GM19035 (cell line): ENCODE measurements around the gene MAP1S.
A peak's percentile ranks its signal among the peaks of the same experiment; 100 is the strongest.

Experiments used
- ATAC-seq: cut with Tn5 transposase; IDR thresholded peaks from one replicate; pipeline ENCODE4 v1.9.1; 2021; ENCODE audit not compliant: unreplicated experiment

Gene MAP1S

GRCh38 chr19:17687857-17688784 lies 31.2 kb upstream of the MAP1S start, which contains the start of gene UNC13A:
Gene UNC13A (minus strand): TSS chr19:17688354. CDS start chr19:17688199, 155 bp downstream.
- ATAC-seq: no peak

DNA sequence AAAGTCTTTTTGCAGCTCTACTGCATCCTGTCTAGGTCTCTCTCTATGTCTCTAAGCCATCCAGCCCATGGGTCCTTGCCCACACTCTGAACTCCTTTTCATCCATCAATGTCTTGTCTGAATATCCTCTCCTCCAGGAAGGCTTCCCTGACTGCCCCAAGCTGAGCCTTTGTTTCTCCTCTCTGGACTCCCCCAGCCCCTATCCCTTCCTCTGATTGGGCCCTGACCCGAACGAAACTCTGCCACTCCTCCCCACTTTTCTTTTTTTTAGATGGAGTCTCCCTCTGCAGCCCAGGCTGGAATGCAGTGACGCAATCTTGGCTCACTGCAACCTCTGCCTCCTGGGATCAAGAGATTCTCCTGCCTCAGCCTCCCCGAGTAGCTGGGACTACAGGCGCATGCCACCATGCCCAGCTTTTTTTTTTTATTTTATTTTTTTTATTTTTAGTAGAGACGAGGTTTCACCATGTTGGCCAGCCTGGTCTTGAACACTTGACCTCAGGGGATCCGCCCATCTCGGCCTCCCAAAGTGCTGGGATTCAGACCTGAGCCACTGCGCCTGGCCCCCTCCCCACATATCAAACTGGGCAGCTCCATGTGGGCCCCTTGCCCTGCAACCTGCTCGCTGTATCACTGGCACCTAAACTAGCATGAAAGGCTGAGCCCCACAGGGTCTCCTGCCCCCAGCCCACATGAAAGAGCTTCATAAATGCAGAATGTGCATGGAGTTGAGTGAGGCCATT lies 30.3 kb upstream of the MAP1S start:
- ATAC-seq: no peak

- ATAC-seq: no peak
Observed at GRCh38 chr19:17692566-17692965, 26.7 kb upstream of the MAP1S start.

- ATAC-seq: no peak
Observed at GRCh38 chr19:17695198-17695597, 24.1 kb upstream of the MAP1S start.

DNA sequence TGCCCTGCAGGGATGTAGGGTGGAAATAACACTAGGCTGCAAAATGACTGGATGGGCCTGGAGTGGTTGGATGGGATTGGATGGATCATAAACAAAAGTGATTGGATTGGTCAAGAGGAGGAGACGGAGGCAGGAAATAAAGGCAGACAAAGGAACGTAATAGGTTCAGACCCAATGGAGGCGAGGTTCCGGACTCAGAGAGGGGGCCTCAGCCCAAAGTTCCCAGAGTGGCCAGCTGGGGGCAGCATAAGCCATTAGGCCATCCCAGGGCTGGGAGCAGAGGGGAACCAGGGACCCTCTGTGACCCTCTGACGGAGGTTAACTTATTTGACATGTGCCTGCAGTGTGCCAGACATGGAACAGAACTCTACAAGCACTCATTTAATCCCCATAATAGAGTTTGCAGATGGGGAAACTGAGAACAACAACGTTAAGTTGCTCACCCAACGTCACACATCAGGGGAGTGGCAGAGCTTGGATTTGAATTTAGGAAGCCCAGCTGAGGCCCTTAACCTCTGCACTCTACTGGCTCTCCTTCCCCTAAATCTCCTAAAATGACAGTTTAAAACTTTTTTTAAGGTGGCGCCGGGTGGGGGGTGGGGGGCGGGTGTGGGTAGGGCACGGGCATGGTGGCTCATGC lies 15.3 kb upstream of the MAP1S start:
- no peak for ATAC-seq

DNA sequence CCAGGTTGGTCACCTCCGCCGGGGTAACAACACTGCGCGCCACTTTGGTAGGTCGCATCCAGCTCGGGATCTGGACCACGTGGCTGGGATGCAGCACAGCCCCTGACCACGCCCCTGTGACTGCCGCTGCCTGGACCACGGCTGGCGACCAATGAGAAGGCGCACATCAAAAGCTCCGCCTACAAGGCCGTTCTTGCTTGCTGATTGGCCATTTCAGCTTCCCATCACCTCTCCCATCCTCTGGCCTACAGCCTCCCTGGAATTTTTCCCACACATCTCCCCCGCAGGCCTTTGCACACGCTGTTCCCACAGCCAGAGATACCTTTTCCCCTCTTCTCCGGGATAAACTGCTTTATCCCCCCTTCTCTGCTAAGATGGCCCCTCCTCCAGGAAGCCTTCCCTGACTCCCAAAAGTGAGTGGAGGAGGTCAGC lies 12.5 kb upstream of the MAP1S start:
- ATAC-seq: no peak

DNA sequence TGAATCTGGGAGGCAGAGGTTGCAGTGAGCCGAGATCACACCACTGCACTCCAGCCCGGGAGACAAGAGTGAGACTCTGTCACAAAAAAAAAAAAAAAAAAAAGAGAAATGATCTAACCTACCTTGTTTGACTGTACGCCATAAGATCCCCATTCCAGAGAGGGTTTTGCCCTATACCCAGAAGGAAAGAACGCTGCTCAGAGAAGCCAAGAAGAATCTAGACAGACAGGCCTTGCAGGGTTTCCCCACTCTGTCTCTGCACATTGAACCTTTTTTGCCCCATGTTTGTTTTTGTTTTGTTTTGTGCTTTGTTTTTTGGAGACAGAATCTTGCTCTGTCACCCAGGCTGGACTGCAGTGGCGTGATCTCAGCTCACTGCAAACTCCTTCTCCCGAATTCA lies 7.4 kb upstream of the MAP1S start:
- no peak for ATAC-seq

DNA sequence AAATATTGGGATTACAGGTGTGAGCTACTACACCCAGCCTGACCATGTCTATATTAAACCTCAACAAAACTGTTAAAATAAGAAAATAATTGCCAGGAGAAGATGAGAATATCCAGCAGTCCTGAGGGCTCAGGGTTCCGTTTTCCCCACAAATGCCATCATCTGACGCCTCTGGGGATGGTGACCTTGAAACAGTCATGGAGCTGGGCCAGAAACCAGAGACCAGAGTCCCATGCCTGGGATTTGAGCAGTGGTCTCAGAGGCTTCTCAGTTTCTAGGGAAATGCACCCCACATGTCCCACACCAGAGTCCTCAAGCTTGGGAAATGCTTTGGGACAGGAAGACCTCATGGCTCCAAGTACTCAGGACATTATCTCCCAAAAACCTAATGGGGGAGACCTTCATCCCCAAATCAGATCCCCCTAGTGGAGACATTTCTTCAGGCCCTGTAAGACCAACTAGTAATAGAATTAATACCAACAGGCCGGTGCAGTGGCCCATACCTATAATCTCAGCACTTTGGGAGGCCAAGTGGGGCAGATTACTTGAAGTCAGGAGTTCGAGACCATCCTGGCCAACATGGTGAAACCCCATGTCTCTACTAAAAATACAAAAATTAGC lies 2.9 kb upstream of the MAP1S start:
- ATAC-seq: no peak

GRCh38 chr19:17718550-17718946 lies 732 bp upstream of the MAP1S start:
- no peak for ATAC-seq

- ATAC-seq: peak; percentile 18
Observed at GRCh38 chr19:17719730-17720400, 585 bp downstream of the MAP1S start.

GRCh38 chr19:17720440-17720839 lies 1.2 kb downstream of the MAP1S start:
- no peak for ATAC-seq

- no peak for ATAC-seq
Observed at GRCh38 chr19:17721111-17721628, 1.9 kb downstream of the MAP1S start.

GRCh38 chr19:17721821-17722220 lies 2.5 kb downstream of the MAP1S start:
- no peak for ATAC-seq

GRCh38 chr19:17722655-17723240 lies 3.5 kb downstream of the MAP1S start:
- ATAC-seq: no peak

- ATAC-seq: no peak
Observed at GRCh38 chr19:17724655-17725054, 5.4 kb downstream of the MAP1S start.

DNA sequence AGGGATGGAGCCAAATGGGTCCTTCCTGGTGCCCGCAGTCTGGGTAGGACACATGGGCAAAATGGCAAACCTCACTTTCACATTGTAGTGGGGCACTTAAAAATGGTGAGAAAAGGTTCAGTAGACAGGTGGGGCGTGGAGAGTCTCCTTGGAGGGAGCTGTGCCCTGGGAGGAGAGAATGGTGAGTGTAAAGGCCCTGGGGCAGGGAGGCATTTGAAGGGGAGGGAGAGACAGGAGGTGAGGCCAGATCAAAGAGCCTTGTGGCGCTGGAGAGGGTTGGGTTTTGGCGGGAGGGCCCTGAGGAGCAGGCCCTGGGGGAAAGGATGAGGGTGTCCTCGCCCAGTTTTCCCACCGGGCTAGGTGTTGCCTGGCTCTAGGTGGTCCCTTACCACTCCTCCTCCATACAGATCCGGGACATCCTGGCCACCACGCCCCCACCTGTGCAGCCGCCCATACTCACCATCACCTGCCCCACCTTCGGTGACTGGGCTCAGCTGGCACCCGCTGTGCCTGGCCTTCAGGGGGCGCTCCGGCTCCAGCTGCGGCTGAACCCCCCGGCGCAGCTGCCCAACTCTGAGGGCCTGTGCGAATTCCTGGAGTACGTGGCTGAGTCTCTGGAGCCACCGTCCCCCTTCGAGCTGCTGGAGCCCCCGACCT lies 6.3 kb downstream of the MAP1S start:
- no peak for ATAC-seq

- ATAC-seq: no peak
Observed at GRCh38 chr19:17726136-17726741, 7.0 kb downstream of the MAP1S start.

GRCh38 chr19:17726964-17727773 lies 7.9 kb downstream of the MAP1S start:
- ATAC-seq: no peak
